PC-3 (cell line): ENCODE results near the gene BPIFB2.

Experiments used
- CTCF ChIP-seq: fragments of 300-600 bp; sonication (generic); conservative IDR thresholded peaks from 2 replicates; pipeline ENCODE4 v1.5.1; 2017; ENCODE audit warnings: antibody characterized with exemption, low read depth, mild to moderate bottlenecking, low read length
- EZH2 ChIP-seq: fragments of 300-600 bp; sonication (generic); IDR thresholded peaks from one replicate; pipeline ENCODE4 v1.6.1; 2017; ENCODE audit warnings: antibody characterized with exemption, mild to moderate bottlenecking, low read length; ENCODE audit not compliant: unreplicated experiment
- EZH2phosphoT487 ChIP-seq: fragments of 300-600 bp; sonication (generic); IDR thresholded peaks from 2 replicates; pipeline ENCODE4 v1.6.1; 2018; ENCODE audit warnings: mild to moderate bottlenecking, antibody characterized with exemption, low read length, borderline replicate concordance

DNA sequence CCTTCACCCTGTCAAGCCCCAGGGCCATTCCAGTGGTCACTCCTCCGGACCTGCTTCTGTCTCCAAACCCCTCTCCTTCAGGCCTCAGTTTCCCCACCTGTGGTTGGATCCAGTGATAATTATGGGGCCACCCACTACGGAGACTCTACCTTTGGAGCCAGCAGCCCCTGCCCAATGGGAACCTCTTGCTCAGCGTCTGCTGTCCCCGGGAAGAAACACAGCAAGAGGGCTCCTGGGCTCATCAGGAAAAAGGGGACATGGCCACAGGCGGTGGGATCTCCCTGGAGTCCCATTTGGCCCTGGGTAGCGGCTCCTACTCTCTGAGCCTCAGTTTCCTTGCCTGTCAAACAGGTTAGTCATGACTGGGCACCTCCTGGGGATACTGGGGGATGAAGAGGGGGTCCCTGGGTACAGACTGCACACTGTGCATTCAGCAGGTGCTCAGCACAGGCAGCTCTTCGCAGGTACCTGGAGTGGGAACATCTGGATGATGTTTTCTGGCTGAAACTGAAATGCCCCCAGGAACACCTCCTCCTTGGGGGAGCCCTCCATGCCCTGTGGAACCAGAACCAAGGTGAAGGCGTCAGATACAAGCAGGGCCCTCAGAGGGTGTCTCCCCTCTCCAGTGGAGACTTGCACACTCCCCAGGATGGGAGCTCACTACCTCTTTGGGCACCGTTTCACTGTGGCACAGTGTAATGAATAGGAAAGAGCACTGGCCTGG, 22.7 kb upstream of the BPIFB2 start:
- no peak for TF ChIP-seq CTCF
- TF ChIP-seq EZH2, result no peak
- no peak for TF ChIP-seq EZH2phosphoT487
